HL-60/S4 treated with retinoic acid at 250 ng/mL for 4 days and 3 days (cell line): ENCODE results near the gene SPN.
"Not testable (repeated sequence)": the region's sequence is repeated elsewhere in the genome, so short reads cannot be mapped to it uniquely, and the experiment has no call there.

Source experiments
- in situ Hi-C: fragments of 300-500 bp; cut with MboI; formaldehyde crosslinking; loops from 2 replicates; pipeline ENCODE4 v1.7.0; 2022; ENCODE audit warnings: low sequenced_read_pairs

The SPN gene

DNA sequence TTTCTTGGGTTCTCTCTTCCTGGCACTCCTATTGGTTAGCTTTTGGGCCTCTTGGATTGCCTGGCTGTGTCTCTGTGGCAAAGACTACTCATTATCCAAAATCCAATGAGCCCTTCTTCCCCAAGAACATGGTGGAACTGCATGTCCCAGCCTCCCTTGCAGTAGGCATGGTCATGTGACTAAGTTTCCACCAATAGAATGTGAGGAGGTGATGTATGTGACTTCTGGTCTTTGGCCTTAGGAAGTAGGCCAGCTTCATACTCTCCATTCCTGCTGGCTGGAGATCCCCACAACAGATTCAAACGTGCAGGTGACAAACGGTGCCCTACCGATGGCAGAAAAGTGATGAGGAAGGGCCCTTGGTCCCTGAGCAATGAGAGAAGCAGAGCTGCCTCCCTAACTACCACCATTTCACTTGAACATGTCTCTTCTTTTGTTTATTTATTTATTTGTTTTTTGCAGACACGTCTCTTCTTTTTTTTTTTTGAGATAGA lies 17.3 kb upstream of the SPN start:
- in situ Hi-C loops = no loop called here

GRCh38 chr16:29646947-29647346 lies 16.1 kb upstream of the SPN start:
- in situ Hi-C loops = no loop called here

- in situ Hi-C loops = no loop called here
Observed at GRCh38 chr16:29649588-29650494, 13.2 kb upstream of the SPN start.

GRCh38 chr16:29650771-29651170 lies 12.3 kb upstream of the SPN start:
- in situ Hi-C loops = no loop called here

- in situ Hi-C loops = no loop called here
Observed at GRCh38 chr16:29651774-29652349, 11.2 kb upstream of the SPN start.

DNA sequence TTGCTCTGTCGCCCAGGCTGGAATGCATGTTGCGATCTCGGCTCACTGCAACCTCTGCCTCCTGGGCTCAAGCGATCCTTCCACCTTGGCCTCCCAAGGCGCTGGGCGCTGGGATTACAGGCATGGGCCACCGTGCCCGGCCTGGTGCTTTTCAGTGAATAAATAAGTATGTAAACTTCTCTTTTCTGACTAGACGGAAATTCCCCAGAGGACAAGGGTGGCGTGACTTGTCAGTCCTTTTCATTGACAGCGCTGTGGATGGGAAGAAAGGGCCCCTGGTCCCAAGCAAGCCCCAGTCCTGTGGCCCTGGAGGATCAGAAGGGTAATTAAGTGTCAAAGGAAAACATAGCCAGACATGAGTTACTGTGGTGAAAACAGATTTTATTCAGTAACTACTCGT lies 9.6 kb upstream of the SPN start:
- in situ Hi-C loops = no loop called here

- in situ Hi-C loops = not testable (repeated sequence)
Observed at GRCh38 chr16:29653890-29654289, 9.2 kb upstream of the SPN start.

- in situ Hi-C loops = no loop called here
Observed at GRCh38 chr16:29656688-29657523, 6.1 kb upstream of the SPN start.

- in situ Hi-C loops = no loop called here
Observed at GRCh38 chr16:29658705-29659104, 4.3 kb upstream of the SPN start.

DNA sequence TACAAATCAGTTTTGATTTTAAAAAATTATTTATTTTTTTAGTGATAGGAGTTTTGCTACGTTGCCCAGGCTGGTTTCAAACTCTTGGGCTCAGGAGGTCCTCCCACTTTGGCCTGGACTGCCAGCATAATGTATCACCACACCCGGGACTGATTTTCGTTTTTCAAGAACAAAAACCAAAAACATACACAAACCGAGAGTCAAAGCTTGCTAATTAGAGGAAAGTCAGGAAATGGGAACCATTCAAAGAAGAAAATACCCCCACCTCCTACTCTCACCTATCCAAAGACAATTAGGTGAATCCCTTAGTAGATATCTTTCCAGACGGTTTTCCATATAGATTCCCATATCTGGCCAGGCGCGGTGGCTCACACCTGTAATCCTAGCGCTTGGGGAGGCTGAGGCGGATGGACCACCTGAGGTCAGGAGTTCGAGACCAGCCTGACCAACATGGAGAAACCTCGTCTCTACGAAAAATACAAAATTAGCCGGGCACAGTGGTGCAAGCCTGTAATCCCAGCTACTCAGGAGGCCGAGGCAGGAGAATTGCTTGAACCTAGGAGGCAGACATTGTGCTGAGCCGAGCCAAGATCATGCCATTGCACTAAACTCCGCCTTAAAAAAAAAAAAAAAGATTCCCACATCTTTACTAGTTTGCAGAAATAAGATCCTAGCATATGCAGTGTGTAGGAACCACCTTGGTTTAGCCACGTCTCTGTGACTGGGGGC lies 883 bp upstream of the SPN start:
- in situ Hi-C loops = no loop called here

GRCh38 chr16:29662729-29663015 lies 375 bp upstream of the SPN start:
- in situ Hi-C loops = no loop called here

- in situ Hi-C loops = no loop called here
Observed at GRCh38 chr16:29663807-29664090, 702 bp downstream of the SPN start.

GRCh38 chr16:29664091-29664921 lies 1.3 kb downstream of the SPN start:
- in situ Hi-C loops = no loop called here

- in situ Hi-C loops = no loop called here
Observed at GRCh38 chr16:29665294-29666077, 2.4 kb downstream of the SPN start.

DNA sequence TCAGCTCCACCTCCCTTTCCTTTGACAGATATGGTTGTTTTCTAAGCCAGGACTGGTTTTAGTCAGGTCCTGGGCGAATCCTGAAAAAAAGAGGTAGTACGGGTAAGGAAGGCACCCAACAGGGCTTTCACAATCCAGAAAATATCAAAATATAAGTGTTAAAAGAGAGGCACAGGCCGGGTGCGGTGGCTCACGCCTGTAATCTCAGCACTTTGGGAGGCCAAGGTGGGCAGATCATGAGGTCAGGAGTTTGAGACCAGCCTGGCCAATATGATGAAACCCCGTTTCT lies 4.2 kb downstream of the SPN start:
- in situ Hi-C loops = not testable (repeated sequence)

DNA sequence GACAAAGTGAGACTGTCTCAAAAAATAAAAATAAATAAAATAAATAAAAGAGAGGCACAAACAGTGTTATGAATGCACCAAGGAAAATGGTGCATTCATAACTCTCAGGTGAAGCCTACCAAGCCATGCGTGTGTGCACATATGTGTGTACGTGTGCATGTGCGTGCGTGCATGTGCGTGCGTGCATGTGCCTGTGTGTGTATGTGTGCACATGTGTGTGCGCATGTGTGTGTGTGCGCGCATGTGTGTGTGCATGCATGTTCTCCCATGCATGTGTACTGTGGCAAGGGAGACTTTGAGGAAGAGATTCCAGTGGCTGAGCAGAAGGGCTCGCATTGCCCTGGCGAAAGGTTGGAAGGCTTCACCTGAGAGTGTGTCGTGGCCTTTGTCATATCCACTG lies 4.7 kb downstream of the SPN start:
- in situ Hi-C loops = no loop called here

- in situ Hi-C loops = no loop called here
Observed at GRCh38 chr16:29668267-29668666, 5.2 kb downstream of the SPN start.

- in situ Hi-C loops = no loop called here
Observed at GRCh38 chr16:29673501-29673900, 10.5 kb downstream of the SPN start.

- in situ Hi-C loops = no loop called here
Observed at GRCh38 chr16:29674188-29674587, 11.1 kb downstream of the SPN start.
